Germinal center (tissue), 1 donor: Measurements from ENCODE around the gene EIF5AL1.

Experiments
- DNase-seq: peaks from one replicate; pipeline ENCODE4 v3.0.0; 2012; ENCODE audit warnings: mixed read lengths, low spot score

The EIF5AL1 gene

GRCh38 chr10:79559726-79560125 lies 47.4 kb downstream of the EIF5AL1 start:
- no peak for DNase-seq

GRCh38 chr10:79560160-79560709 lies 47.9 kb downstream of the EIF5AL1 start, which contains the start of gene SFTPA2:
TSS of gene SFTPA2 (minus strand) at chr10:79560407. CDS start at chr10:79559483, 924 bp downstream.
- no peak for DNase-seq

GRCh38 chr10:79561257-79561656 lies 48.9 kb downstream of the EIF5AL1 start:
- no peak for DNase-seq

- DNase-seq: peak; percentile 37
Measured at GRCh38 chr10:79562135-79562756, 49.9 kb downstream of the EIF5AL1 start.

GRCh38 chr10:79563426-79563825 lies 51.1 kb downstream of the EIF5AL1 start:
- DNase-seq: no peak
